ENCODE data around the gene DNAJB6.
A peak's percentile ranks its signal among the peaks of the same experiment; 100 is the strongest.

DNAJB6 gene

DNA sequence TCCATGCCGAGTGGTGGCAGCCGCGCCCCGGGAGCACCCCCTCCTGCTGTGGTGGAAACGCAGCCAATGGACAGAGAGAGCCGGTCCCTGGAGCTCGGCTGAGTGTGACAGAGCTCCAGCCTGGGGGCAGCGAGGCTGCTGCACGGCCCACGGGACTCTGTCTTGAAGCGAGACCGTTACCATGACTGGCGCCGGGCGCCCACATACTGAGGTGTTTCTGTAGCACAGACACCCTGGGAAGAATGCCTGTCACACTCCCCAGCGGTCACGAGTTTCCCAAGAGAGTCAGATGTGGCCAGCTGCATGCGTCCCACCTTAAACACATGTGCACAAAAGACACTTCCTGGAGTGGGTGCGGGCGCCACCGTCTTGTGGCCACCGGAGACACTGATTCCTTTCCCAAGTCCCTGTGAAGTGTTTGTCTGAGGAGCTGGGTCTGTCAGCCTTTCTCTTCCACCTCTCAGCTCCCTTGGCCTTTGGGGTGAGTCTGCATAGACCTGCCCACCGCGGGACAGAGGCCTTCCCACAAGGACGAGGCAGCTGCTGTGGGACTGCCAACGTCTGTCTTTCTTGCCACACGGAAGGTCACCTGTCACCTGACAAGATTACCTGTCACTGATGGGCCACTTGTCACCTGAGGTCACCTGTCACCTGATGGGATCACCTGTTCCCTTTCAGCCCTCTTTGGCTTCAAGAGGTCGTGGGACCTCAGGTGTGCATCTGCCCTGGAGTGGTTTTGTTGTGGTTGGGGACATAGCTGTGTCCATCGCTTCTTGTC, 94.6 kb downstream of the DNAJB6 start:
- no peak for DNase-seq

GRCh38 chr7:157431951-157432540, 95.2 kb downstream of the DNAJB6 start:
- no peak for DNase-seq

DNA sequence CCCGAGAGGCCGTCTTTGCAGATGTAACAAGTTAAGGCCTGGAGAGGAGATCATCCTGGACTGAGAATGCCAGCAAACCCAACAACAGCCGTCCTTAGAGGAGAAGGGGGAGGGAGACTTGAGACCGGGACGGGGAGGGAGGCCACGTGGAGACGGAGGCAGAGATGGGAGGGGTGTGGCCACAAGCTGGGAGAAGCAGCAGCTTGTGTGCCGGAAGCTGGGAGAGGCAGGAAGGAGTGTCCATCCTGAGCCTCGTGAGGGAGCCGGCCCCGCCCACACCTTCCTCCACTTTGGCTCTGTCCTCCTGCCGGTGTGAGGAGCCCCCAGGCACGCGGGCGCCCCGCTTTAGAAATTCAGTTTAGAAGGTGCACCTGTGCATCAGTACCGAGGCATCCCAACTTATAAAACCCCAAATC, 95.7 kb downstream of the DNAJB6 start:
- DNase-seq: no peak

DNA sequence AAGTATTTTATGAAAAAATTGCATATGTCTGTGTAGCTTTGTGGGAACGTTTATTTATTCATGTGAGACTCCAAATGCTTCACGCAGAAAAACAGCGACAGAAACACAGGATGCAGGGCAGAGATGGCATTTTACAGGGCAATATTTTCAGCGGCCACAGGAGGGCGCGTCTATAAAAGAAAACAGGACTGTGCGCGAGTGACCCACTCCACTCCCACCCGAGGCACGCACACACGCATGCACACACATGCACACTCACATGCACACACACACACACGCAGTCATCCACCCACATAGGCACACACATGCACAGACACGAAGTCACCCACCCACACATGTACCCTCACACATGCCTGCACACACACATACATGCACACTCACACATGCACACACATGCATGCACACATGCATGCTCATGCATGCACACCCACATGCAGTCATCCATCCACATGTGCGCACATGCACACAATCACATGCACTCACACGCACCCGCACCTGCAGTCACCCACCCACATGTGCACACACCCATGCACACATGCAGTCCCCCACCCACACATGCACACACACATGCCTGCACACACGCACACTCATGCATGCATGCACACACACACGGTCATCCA, 96.3 kb downstream of the DNAJB6 start:
- peak; percentile 52 for DNase-seq

DNA sequence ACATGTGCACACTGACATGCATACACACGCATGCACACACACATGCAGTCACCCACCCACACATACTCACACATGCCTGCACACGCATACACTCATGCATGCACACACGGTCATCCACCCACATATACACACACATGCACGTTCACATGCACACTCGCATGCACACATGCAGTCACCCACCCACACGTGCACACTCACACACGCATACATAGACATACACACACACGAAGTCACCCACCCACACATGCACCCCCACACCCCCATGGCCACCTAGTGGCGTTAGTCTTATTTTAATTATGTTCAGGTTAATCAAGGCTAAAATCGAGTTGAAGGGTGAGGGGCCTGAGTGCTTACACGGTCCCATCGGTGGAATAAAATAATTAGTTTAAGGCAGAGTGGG, 96.8 kb downstream of the DNAJB6 start:
- DNase-seq: no peak

DNA sequence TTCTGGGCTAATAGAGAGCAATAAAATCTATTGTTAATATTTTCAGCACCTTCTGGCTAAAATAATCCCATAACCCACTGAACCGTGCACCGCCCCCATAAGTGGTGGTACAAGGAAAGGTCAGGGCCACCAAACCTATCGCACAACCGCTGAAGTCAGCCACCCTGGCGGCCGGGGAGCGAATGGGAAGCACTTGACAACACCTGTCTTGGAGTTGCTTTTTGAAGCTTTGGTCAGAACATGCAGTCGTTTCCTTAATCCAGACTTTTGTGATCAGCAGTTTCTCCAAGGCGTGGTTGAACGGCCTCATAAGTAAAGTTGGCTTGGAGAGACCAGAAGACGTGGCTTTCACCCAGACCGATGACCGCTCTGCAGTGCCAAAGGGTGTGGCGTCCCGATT, 97.4 kb downstream of the DNAJB6 start:
- no peak for DNase-seq

GRCh38 chr7:157434701-157435100, 97.9 kb downstream of the DNAJB6 start:
- DNase-seq: no peak

DNA sequence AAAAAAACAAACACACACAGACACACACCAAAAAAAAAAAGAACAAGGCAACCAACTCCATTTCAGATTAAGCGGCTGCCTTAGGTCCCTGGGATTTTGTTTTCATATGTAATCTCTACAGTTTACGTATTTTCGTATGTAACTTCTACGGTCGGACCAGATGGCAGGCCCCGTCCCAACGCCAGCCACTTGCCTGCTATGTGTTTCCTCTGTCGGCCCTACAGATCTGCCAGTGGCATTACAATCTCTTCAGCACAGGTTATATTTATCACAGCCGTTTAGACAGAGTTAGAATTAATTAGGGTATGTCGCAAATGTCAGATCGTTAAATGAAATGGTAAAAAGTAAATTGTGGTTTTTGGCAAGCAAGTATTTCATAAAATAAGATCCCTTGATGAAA, 99.3 kb downstream of the DNAJB6 start:
- no peak for DNase-seq

DNA sequence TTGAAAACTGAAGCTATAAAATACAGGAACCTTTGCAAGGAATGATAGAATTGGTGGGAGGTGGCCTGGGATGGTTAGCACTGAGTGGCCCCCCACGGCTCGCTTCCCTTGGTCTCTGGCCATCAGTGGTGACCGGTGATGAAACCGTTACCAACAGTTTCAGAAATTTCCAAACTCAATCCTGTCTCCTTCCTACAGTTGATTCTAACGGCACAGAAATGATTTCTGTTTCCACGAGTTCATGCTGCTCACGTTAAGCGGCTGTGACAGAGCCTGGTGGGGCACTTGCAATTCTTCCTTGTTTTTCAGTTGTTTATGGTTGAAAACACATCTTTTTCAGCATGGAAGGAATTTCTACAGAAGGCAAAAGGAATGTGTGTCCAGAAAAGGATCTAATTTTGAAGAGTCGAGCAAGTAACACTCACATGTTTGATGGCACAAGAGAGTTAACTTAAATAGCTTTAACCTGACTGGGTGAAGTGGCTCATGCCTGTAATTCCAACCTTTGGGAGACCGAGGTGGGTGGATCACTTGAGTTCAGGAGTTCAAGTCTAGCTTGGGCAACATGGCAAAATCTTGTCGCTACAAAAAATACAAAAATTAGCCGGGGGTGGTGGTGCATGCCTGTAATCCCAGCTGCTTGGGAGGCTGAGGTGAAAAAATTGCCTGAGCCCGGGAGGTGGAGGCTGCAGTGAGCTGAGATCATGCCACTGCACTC, 100.1 kb downstream of the DNAJB6 start:
- DNase-seq: no peak

DNA sequence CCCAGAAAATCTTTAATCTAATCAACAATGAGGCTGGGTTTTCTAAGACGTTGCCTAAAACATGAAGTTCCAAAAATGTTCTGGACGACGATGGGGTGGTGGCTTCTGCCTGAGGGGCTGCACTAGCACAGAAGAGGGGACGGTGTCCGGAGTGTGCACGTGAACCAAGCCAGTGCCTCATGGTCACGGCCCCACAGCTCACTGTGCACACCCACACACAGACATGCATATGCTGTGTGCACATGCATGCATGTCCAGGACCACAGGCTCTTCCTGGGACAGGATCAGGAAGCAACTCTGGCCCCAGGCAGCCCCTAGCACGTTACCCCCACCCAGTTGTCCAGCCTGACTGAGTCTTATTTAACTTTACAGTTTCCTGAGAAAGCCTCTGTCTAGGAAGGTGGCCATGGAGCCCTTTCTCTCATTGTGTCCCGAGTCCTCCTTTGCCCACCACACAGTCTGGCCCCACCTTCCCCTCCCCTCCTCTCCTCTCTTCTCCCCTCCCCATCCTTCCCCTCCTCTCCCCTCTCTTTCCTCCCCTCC, 100.8 kb downstream of the DNAJB6 start:
- no peak for DNase-seq

GRCh38 chr7:157438121-157439025, 101.6 kb downstream of the DNAJB6 start:
- no peak for DNase-seq

DNA sequence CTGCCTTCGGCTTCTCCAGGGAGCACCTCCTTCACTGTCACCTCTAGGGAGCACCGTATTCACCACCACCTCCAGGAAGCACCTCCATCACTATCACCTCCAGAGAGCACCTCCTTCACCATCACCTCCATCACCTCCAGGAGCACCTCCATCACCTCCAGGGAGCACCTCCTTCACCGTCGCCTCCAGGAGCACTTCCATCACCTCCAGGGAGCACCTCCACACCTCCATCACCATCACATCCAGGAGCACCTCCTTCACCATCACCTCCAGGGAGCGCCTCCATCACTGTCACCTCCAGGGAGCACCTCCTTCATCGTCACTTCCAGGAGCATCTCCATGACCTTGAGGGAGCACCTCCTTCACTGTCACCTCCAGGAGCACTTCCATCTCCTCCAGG, 102.3 kb downstream of the DNAJB6 start:
- no peak for DNase-seq

GRCh38 chr7:157439761-157440160, 103.0 kb downstream of the DNAJB6 start:
- no peak for DNase-seq

- no peak for DNase-seq
Observed at GRCh38 chr7:157440346-157441022, 103.7 kb downstream of the DNAJB6 start.

GRCh38 chr7:157441023-157441399, 104.2 kb downstream of the DNAJB6 start:
- no peak for DNase-seq

DNA sequence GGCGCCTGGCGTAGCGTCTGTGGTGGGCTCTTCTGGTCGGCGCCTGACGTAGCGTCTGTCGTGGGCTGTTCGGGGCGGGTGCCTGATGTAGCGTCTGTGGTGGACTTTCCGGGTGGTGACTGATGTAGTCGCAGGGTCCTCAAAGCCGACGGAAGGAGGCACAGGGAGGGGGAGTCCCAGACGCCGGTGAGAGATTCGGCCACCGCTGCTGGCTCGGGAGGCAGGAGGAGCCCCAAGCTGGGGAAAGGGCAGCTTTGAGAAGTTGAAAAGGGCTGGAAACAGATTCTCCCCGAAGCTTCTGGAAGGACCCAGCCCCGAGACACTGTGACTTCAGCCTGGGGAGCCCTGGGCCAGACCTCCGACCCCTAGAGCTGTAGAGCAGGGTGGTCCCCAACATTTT, 105.7 kb downstream of the DNAJB6 start:
- DNase-seq: no peak

DNA sequence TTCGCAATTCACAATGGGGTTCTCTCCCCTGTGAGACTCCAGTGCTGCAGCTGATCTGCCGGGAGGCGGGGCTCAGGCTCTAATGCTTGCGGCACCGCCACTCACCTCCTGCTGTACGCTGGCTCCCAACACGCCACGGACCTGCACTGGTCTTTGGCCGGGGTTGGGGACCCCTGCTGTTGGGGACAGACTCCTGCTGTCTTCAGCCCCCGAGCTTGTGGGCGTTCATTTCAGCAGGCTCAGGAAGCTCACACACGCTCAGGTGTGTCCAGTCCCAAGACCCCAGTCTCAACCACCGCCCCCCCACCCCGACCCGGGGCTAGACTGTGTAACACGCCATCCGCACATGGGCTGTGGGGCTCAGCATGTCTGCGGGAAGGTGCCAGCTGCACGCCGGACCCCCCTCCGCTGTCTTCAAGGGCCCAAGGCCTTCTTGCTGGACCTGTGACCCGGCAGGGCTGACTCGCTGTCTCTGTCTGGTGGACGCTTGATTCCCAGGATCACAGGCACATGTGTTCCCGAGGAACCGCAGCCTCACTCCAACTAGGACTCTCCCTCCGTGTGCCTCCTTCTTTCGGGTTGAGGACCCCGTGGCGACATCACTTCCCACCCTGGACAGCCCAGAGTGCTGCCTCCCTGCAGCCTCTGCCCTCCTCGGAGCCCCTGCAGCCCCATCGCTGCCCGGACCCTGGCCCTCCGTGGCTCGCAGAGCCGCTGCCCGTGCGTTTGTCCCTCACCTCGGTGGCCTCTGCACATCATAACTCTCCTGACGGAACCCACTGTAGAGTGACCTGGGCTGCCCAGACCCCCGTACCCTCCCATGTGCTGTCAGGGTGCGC, 106.4 kb downstream of the DNAJB6 start:
- no peak for DNase-seq

GRCh38 chr7:157444011-157444842, 107.4 kb downstream of the DNAJB6 start:
- no peak for DNase-seq

DNA sequence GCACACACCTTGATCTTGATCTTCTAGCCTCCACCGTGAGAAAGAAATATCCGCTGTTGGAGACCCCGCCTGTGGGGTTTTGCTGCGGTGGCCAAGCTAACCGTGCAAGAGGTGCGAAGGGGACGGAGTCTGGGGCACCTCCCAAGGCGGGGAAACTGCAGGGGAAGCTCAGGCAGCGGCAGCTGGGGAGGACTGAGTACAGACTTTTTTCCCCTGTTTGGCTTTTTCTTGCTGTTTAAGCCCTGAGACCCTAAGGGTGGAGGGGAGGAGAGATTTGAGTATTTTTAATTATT, 108.0 kb downstream of the DNAJB6 start:
- no peak for DNase-seq

All from CD4-positive, alpha-beta T cell treated with Interleukin-4 for 4 hours (primary cell).